Tibial nerve (tissue), 3 donors: Measurements from ENCODE around the gene IFIT1.

ENCODE experiments used
- POLR2A ChIP-seq, 2 donors: fragments of 450-650 bp; IDR thresholded peaks; one replicate each; pipeline ENCODE4 v1.6.1; 2017; ENCODE audit warnings: antibody characterized with exemption in 2 of 2, mild to moderate bottlenecking in 2 of 2, moderate library complexity in 2 of 2
- TF ChIP-seq, protein P1 (sequence below), 5 experiments: fragments of 200-600 bp in 3 of 5; fragments of 450-650 bp in 2 of 5; sonication (generic) in 3 of 5; IDR thresholded peaks; one replicate each; pipeline ENCODE4 v1.5.1; 2016 to 2019; ENCODE audit warnings: antibody characterized with exemption in 5 of 5, mild to moderate bottlenecking in 3 of 5, moderate library complexity in 2 of 5

DNA sequence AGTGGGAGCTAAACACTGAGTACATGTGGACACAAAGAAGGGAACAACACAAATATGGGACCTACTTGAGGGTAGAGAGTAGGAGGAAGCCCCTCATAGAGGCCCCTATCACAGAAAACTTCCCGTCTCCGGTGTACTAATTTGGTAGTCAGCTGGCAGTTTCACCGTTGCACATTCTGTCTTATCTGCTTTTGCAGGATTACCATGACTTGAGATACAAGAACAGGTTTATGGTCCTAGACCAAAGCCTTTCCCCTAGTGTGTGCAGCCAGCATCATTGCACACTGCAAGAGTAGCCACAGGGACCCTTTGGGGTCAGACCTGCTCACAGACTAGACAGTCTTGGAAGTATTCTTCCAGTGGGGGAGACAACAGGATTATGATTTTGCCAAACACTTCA is 20.4 kb upstream of the IFIT1 start:
- TF ChIP-seq, protein P1, sequence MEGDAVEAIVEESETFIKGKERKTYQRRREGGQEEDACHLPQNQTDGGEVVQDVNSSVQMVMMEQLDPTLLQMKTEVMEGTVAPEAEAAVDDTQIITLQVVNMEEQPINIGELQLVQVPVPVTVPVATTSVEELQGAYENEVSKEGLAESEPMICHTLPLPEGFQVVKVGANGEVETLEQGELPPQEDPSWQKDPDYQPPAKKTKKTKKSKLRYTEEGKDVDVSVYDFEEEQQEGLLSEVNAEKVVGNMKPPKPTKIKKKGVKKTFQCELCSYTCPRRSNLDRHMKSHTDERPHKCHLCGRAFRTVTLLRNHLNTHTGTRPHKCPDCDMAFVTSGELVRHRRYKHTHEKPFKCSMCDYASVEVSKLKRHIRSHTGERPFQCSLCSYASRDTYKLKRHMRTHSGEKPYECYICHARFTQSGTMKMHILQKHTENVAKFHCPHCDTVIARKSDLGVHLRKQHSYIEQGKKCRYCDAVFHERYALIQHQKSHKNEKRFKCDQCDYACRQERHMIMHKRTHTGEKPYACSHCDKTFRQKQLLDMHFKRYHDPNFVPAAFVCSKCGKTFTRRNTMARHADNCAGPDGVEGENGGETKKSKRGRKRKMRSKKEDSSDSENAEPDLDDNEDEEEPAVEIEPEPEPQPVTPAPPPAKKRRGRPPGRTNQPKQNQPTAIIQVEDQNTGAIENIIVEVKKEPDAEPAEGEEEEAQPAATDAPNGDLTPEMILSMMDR (IDR thresholded peaks at IDR 0.05), result no peak
- TF ChIP-seq POLR2A (IDR thresholded peaks at IDR 0.05), result no peak
